Activated naive CD4-positive, alpha-beta T cell (primary cell): ENCODE data around the gene COL20A1.

ENCODE experiments used
- DNase-seq, 4 experiments: peaks; one replicate each; lab custom pipeline; 2025; lab: John Stamatoyannopoulos, UW

COL20A1 gene

DNA sequence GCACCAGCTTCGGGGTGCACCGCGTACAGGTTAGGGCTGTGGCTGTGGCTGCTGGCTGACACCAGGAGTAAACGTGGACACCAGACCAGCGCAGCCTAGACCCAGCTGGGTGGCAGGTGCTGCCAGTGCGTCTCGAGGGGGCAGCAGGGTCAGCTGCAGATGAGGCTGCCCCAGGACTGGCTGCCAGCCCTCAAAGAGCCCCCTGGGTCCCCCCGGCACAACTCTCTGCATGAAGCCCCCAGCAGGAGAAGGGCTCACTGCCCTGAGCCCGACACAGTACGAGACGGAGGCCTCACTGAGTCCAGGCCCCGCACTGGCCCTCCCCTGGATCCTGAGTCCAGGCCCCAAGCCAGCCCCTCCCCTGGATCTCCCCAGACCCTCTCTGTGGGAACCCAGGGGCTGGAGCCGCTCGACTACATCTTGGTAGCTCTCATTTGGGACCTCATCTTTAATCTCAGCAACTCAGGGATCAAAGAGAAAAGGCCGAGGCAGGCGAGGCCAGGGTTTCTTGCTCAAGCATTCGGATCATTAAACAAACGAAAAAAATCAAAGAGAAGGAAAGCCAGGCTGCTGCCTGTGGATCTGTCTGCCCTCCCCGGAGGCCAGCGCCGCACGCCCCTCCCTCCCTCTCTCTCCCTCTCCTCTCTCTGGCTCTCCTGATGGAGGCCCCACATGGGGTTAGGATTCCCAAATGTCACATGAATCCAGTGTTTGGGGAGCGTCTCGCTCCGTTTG lies 31.8 kb upstream of the COL20A1 start:
- DNase-seq: no peak

DNA sequence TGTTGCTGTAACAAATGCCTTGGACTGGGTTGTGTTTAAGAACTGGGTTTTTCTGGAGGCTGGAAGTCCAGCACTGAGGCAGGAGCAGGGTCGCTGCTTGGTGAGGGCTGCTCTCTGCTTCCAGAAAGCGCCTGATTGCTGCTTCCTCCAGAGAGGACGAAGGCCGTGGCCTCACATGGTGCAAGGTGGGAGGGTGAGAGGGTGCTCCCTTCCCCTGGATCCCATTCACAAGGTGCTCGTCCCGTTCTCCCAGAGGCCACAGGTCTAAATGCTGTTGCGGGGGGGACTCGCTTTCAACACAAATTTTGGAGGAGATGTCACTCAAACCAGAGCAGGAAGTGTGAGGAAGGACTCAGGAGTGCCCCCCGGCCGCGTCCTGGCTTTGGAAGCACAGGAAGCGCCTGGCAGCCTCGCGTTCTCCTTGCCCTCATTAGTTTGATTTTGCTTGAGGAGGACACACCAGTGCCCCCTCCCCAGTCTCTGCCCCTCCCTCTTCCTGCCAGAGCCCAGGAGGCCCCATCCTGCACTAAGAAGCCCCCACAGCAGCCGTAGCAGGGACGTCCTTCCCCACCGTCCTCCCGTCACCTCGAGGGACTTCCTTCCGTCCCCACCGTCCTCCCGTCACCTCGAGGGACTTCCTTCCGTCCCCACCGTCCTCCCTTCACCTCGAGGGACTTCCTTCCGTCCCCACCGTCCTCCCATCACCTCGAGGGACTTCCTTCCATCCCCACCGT lies 31.0 kb upstream of the COL20A1 start:
- DNase-seq: no peak

DNA sequence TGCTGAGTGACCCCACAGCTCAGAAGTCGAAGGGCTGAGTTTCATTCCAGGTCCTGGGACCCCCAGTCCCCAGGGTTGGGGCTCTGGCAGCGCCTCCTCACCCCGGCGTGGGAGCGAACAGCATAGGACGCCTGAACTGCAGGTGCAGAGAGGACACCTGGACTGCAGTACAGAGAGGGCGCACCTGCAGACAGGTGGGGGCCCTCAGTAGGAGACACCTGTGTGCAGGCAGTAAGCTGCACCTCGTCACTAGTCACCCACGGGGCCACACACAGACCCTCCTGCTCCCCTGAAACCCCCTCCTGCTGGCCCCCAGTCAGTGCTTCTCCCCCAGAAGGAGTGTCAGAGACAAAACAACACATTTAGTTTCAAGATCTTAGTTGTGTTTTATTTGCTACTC lies 30.1 kb upstream of the COL20A1 start:
- no peak for DNase-seq

DNA sequence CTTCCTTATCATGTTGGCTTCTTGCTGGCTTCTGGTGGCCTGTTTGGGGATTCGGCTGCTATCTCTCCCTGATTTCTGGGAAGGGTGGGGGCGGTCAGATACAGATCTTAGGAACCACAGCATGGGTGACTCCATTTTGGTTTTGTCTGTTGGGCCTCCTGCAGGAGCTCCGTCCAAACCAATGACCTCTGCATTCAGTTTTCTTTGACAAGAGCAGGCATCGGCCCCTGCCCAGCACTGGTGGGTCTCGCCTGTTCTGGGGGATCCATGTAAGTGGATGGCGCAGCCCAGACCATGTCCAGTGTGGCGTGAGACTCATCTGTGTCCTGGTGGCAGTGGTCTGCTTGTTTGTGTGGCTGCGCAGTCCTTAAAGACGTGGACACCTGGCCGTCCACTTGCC lies 29.0 kb upstream of the COL20A1 start:
- DNase-seq: no peak

DNA sequence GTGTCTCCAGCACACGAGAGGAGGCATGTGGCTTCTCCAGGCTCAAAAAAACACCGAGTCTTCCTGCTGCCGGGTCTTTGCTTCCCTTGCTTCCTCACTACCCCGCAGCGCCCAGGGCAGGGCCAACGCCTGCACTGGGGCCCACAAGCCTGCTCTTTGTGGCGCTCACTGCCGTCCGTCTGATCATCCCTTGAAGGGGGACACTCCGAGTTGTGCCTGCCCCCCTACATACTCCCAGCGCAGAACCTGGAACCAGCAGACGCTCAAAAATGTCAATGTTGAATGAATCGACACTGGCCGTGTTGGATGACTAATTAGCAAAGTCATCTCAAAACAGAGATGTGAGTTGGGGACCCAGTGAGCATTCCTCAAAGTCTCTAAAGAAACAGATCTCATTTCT lies 28.5 kb upstream of the COL20A1 start:
- no peak for DNase-seq

DNA sequence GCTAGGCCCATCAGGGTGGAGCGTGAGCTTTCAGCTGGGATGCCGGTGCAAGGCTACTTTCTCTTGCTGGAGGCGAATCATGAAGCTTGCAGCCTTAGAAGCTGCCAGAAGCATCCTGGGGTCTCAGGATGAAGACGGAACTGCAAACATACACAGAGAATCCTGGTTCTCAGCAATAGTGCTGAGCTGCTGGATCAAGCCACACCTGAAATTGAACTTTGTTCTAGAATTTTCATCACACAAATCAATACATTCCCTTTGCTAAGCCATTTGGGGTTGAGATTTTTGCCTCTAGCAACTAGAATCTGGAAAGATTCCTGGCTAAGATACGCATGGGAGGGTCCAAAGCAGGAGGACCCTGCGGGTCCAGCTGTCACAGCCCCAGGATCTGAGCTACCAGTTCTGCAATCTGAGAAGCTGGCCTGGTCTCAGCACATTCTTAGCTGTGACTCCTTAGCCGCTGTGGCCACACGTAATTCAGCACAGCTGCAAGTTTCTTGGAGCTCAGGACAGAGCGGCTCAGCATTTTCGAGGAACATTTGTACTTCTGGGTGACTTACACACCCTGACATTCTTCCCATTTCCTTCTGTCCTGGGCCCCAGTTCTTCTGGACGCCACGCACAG lies 27.0 kb upstream of the COL20A1 start:
- DNase-seq: no peak

DNA sequence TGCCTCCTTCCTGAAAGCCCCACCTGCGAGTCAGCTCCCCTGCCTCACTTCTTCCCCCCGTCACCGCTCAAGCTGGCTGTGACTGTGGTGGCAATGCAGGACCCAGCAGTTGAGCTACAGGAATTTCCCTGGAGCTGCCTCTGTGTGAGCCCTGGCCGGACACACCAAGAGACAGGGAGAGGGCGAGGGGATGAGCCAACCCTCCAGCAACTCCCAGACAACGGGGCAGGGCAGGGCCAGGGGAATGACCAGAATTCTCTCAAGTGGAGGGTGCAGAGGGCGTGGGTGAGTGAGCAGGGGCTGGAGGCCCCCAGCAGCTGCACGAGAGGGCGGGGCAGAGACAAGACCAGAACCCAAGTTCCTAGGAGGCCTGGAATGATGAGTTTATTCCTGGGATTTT lies 25.3 kb upstream of the COL20A1 start:
- no peak for DNase-seq

DNA sequence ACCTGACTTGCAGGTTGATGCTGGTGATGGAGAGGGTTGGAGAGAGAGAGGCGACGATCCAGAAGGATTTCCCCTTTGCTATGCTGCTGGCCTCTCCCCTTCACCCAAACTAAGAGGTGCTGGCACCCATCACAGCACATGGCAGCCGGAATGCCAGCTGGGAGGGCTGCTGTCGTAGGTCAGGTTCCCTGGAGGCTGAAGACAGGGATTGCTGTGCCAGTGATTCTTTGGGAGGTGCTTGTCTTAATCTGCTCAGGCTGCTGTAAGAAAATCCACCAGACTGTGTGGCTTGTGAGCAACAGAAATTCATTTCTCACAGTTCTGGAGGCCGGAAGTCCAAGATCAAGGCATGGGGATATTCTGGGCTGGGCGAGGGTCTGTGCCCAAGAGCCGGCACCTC lies 24.7 kb upstream of the COL20A1 start:
- no peak for DNase-seq

DNA sequence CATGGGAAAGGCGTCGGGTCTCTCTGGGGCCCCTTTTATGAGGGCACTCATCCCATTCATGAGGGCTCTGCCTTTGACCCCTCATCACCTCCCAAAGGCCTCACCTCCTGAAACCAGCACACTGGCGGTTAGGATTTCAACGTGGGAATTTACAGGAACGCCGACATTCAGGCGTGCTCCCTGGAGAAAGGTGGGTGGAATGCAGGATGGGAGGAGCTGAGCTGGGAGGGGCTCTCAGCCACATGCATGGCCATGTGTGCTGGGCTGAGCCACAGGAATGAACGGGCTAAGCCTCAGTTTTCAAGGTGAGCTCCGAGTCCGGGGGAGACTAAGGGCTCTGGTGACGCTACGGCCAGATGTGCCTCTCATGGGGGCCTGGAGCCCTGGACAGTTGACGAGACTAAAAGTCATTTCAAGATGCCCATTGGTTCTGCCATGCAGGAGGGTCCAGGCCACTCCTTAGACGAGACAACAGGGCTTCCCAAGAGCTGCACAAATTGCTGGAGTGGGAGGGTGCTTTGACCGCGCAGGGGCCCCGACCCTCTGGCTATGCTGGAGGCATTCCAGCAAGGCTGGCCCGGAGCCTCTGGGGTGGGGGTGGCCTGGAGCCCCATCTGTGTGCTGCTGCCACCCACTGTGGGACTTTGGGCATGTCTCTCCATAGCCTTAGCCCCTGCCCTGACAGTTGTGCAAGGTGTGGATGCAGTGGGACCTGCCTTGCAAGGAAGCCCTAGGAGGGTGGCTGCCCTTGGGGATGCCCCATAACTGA lies 24.1 kb upstream of the COL20A1 start:
- DNase-seq: no peak

DNA sequence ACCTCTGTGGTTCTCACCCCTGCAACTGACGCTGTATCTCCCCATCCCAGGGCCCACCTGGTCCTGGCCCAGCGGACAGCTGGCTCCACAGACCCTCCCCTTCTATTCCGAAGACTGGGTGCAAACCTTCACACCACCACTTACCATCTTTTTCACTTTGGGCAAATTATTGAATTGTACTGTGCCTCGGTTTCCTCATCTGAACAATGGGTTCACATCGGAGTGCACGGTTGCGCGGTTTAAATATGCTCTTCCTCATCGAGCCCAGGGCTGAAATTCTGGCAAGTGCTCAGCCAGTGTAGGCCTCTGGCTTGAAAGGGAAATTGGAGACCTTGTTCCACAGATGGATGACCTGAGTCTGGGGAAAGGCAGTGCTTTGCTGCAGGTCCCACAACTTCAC lies 23.3 kb upstream of the COL20A1 start:
- DNase-seq: no peak

DNA sequence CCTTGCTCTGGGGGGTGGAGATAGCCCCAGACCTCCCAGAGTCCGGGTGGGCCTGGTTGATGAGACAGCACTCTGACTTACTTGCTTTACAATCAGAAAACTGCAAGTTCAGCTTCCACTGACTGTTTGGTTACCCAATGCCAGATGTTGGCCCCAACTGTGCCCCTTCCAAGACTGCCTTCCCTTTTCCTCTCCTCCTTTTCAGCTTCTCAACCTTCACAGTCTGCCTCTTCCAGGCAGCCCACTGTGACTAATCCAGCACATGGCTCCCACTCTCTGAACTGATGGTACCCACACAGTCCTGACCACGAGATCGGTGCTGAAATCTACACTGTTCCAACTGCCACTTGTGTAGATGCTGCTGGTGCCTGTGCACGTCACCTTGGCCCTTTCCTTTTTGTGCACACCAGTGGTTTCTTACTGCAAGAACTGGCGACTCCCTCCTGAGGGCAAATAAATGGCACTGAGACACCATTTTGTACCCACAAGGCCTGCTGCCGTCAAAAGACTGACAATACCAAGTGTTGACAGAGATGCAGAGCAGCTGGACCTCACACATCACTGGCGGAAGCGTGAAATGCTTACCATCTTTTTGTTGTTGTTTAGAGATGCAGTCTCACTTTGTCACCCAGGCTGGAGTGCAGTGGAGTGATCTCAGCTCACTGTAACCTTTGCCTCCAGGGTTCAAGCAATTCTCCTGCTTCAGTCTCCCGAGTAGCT lies 22.2 kb upstream of the COL20A1 start:
- DNase-seq: no peak

DNA sequence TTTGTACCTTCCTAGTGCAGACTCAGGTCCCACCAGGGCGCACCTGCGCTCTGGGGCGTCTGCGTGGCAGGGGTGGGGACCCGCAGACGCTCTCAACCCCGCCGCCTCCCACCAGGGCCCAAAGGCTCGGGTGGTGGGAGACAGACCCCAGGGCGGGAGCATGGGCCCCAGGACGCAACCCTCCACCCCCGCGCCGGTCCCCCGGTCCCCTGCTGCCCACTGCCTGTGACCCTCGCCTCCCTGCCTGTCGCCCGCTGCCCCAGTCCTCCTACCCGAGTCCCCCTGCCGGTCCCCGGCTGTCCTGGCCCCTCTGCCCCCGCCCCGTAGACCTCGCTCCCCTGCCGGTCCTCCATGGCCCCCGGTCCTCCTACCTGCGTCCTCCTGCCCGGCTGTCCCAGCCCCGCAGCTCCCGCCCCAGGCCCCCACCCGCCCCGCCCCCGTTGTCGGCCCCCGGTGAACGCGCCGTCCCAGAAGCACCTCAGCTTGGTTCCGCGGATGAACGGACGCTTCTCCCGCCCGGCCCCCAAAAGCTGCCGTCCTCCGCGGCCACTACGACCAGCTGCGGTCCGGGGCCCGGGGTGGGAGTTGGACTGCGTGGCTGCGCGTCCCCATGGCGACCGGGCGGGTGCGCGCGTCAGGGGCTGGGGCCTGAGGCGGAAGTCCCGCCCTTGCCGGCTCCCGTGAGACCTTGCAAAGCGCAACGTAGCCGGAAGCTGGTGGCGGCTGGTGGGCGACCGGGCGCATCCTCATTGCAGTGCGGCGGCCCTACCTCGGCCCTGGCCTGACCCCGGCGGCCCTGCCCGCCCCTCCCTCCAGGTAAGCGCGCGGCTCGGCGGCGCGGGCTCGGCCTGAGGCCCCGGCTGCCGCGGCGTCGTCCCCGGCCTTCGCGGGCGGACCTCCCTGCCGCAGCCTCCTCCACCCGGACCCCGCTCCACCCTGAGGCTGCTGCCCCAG lies 20.6 kb upstream of the COL20A1 start, which contains the start of gene ARFGAP1:
TSS of gene ARFGAP1 (plus strand) at position 709 of the 954 bp plus-strand sequence. CDS start 2,768 bp downstream, outside the sequence.
- peak; percentile 69 to 84 (median 74) for DNase-seq

DNA sequence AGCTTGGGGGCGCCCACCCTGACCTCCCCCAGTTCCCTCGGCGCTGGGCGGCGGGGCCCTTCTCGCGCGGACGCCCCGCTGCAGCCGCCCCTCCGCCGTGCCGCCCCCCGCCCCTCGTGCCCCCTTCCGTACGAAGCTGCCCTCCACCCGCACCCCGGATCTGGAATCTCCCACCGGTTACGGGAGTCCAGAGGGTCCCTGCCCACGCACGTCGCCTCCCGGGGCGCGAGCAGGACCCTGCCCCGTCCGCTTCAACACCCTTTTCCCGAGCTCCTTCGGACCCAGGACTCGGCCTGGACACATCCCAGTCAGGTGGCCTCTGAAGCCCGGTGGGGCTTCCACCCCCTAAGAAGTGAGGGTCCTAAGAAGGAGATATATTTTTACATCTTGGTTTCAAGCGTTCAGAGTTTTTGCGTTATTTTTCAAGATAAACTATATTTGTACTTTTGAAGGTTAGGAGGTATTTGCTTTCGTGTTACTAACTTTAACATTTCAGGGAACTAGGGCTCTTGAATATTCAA lies 19.9 kb upstream of the COL20A1 start:
- DNase-seq: no peak

DNA sequence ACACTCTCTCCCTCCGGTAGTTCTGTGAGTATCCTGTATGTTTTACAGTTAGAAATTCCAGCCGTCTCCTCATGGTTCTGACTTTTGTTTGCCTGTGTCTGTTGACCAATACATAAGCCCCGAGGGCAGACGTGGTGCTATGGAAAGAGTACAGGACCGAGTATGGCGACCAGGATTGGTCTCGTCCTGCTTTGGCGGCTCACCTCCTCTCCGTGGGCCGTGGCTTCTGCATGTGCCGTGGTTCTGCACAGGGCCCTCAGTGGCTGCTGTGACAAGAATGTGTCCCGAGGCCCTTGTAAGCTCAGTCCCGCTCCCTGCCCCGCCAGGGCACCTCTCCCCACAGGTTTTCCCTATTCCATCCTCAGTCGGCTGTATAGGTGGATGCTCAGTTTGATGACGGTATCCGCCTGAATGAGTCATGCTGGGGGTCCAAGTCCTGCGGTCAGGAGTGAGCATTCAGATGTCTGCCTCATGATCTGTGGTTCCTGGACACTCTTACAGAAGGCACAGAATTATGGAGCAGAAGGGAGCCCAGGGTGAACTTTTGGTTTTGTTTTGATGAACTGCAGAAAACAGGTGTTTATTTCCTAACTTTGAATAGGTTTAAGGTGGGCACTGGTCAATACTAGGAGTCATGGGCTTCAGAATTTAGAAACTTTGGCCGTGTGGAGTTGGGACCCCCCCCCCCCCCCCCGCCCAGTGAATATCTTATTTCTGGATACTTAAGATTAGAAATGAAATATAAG lies 19.2 kb upstream of the COL20A1 start:
- DNase-seq: no peak

DNA sequence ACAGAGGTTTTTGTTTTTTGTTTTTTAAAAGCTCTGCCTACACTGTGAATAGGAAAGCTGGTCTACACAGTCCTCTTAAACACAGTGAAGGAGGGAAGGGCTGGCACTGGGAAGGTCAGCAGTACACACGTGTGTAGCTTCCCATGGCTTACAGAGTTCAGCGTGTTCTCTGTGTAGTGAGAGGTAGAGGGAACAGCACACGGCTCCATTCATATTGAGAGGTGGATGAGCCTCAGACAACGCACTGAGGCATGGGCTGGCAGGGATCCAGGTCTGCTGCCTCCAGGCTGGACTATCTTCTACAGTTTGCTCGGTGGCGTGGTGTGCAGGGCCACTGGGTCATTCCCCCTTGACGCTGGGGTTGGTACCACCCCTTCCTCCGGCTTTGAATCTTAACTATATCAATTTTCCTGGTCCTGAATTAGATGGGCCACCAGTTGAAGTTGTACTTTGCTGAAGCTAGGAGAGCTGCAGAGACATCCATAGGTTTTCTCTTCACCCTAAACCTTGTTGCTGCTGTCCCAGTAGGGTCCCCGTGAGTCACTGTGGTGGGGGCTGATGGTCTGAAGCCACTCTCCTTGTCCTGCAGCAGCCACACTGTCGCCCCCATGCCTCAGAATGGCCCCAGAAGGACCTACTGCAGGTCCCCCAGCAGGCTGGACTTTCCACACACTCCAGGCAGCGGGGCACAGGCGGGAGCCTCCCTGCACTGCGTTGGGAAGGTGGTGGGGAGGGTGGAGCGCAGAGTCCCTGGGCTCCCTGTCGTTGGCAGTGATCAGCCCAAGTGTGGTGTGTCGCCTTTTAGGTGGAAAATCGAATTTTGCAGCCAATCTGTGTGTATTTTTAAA lies 18.4 kb upstream of the COL20A1 start:
- DNase-seq: no peak

DNA sequence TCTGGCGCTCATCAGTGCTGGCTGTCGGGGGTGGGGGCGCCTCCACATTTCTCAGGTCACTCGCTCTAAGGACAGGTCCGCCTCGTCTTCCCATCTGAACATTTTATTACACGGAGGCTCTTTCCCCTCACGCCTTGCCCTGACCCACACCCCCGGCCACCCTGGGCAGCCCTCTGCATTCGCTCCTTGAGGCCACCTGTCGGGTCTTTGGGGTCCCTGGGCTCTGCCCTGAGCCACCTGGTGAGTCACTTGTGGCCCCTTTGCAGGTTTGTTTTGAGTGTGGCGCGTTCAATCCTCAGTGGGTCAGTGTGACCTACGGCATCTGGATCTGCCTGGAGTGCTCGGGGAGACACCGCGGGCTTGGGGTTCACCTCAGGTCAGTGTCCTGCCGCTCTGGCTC lies 17.2 kb upstream of the COL20A1 start:
- DNase-seq: no peak

DNA sequence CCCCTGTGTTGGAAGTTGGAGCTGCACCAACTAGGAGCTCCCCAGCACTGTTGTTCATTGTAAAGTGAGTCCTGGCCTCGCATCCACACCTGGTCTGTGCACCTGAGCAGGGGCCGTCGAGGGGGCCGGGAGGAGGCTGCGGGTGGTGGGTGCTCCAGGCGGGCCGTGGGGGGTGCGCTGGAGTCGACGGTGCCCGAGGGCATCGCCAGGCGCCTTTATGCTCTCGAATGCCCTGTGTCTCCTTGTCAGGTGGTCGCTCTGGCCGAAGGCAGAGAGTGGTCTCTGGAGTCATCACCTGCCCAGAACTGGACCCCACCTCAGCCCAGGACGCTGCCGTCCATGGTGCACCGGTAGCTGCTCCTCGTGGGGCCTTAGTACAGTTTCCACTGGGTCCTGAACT lies 16.0 kb upstream of the COL20A1 start:
- no peak for DNase-seq

DNA sequence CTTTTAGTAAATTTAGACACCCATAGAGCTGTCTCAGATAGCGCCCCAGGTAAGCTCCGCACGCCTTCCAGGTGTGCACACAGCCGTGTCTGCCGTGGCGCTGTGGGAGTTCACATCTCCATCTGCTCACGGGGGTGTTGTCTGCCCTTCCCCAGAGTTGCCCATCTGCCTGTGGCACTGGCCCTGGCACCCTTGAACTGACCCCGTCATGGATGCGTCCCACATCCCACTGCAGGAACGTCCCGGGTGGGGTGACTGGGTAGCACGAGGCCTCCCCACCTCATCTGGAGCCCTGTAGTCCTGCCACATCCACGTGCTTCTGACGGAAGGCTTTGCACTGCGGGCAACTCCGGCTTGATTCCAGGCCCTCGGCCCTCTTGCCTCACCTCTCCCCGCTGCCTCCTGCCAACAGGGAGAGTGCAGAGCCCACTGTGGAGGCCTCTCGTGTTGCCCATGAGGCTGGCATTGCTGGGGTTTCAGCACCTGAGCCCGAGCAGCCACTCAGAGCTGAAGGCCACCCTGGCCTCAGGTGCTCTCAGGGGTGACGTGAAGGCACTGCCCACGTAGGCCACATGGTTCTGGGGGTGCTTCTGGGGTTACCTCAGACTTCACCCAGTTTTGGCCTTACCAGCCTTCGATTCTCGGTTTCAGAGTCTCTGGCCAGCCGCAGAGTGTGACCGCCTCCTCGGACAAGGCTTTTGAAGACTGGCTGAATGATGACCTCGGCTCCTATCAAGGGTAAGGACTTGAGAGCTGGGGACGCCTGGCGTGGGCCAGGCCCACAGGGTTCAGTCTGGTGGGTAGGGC lies 15.3 kb upstream of the COL20A1 start:
- no peak for DNase-seq
